ENCODE data around the gene NSUN3.
"Not testable (repeated sequence)": the region's sequence is repeated elsewhere in the genome, so short reads cannot be mapped to it uniquely, and the experiment has no call there.

Gene NSUN3

GRCh38 chr3:94069194-94069813 lies 6.4 kb downstream of the NSUN3 start:
- no peak for DNase-seq

DNA sequence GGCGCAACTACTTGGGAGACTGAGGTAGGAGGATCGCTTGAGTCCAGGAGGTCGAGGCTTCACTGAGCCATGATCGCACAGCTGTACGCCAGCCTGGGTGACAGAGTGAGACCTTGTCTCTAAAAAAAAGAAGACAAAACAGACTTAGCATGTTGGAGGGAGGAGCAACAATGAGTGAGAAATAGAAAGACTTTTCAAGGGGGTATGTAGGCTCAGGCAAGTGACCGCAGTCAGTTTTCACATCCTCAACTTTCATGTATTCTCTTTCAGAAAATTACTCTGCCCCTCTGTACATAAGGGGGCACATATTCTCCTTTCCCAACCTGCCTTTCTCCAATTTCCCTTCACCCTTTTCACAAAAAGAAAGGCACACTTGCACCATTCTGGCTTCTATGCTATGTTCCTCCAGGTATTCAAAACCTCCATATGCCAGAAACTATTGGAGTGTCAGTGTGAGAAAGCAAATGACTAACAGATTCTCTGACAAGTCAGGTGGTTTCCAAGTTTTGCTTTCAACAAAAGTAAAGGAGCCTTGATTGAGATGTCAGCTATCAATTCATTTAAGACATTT lies 7.6 kb downstream of the NSUN3 start:
- DNase-seq = no peak

DNA sequence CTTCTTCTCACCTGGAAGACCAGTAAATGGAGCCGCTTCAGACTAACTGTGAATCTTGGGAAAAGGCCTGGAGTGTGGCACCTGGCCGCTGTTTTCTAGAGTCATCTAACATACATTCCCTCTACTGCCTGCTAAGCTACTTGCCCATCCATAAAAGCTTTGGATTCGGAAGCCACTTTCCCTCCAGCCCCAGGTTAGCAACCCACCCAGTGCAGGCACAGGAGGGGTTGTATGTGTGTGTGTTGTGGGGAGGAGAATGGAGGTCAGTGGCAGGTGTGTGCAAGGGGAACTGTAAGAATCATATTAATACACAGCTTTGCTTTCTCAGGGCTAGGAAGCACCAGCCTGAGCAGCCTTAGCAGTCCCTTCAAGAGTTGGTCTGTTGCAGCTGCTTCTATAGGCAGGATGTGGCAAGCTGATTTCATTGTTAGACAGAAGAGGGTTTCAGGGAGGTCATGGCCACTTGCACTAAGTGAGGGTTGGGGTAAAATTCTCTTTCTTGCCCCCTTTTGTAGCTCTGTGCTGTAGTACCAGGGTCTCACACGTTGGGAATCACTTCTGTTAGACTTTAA lies 8.9 kb downstream of the NSUN3 start:
- DNase-seq = no peak

- no peak for DNase-seq
Measured at GRCh38 chr3:94076055-94076454, 13.2 kb downstream of the NSUN3 start.

DNA sequence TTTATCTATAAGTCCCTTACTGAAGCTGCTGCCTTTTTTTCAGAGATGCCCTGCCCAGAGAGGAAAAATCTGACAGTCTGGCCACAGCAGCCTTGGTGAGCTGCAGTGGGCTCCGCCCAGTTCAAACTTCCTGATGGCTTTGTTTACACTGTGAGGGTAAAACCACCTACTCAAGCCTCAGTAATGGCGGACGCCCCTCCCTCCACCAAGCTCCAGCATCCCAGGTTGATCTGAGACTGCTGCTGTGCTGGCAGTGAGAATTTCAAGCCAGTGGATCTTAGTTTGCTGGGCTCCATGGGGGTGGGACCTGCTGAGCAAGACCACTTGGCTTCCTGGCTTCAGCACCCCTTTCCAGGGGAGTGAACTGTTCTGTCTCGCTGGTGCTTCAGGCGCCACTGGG lies 17.7 kb downstream of the NSUN3 start:
- DNase-seq = not testable (repeated sequence)

DNA sequence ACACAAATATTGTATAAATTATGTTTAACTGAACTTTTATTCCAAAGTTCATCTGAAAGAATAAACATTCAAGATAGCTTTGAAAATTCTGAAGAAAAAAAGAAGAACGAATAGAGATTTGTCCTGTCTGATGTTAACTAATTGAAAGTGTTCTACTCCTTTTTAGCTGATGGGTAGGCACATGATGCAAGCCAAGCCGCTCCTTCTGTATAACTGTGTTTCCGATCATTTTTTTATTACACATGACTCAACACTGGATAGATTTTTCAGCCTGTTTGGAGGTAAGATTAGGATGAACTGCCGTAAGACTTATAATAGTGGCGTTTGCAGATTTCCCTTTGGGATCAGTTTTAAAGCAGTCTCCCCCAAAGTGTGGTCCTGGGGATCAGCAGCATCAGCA lies 19.0 kb downstream of the NSUN3 start:
- no peak for DNase-seq

- DNase-seq = no peak
Measured at GRCh38 chr3:94082391-94082937, 19.6 kb downstream of the NSUN3 start.

- DNase-seq = no peak
Measured at GRCh38 chr3:94083261-94083660, 20.4 kb downstream of the NSUN3 start.

DNA sequence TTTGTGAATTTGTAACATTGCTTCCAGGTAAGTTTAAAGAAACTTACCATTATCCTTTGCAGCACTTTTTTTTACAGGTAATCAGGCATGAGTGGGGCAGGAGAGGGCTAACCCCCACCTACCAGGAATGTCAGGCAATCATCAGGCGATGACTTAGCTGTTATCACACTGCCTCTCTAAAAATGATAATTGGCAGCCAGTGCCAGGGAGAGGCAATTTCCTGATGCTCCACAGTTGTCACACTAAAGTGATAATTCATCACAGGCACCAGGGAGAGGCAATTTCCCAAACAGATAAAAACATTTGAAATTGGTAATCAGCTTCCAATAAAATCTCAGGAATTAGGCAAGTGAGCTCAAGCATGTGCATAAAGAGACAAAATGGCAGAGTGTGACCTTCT lies 26.3 kb downstream of the NSUN3 start:
- DNase-seq = no peak

DNA sequence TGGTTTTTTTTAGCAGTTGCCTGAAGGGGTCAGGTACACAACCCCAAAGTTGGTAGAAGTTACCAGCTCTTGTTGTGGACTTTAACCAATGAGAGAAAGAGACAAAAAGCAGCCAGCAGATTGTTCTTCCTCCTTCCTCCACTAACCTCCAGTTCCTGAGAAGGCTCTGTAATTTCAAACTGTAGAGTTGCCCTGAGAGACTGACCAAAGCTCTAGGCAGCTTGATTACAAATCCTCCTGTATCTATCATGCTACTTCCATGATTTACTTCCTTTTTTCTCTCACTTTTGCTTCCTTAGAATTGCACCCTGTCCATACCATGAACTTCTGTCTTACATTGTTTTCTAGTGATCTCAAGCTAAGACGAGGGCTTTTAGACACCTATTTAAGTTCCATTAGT lies 29.2 kb downstream of the NSUN3 start:
- no peak for DNase-seq

DNA sequence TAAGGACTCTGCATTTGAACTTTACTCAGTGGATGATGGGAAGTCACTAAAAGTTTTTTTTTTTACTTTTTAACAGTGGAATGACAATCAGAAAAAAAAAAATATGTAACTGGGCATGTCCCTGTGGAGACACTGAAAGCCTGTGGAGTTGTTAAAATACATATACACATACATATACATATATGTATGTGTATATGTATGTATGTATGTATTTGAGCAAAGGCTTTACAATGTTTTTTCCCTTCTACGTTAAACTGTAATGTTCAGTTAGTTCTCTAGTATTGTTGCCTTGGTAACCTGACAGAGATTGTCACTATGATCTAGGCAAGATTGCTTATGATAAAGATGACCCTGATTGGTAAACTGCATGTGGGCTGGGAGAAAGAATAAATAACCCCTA lies 30.3 kb downstream of the NSUN3 start:
- DNase-seq = no peak

GRCh38 chr3:94095111-94095510 lies 32.2 kb downstream of the NSUN3 start:
- no peak for DNase-seq

DNA sequence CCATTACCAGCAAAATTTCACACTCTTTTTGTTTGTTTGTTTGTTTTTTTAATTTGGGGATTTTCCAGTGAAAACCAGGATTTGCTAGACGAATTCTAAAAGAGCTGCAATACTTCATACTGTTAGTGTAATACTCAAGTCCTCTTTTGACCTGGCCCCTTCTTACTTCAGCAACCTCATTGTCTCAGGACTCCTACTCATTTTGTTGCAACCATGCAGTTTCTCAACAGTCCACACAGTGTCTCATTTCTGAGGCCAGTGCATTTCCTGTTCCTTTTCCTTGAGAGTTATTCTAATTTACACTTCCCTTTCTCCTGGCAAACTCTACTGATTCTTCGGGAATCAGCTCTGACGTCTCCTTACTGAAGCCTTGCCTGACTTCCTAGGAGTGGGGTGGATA lies 35.6 kb downstream of the NSUN3 start:
- no peak for DNase-seq

- DNase-seq = no peak
Measured at GRCh38 chr3:94099311-94099710, 36.5 kb downstream of the NSUN3 start.

GRCh38 chr3:94101860-94102259 lies 39.0 kb downstream of the NSUN3 start:
- no peak for DNase-seq

DNA sequence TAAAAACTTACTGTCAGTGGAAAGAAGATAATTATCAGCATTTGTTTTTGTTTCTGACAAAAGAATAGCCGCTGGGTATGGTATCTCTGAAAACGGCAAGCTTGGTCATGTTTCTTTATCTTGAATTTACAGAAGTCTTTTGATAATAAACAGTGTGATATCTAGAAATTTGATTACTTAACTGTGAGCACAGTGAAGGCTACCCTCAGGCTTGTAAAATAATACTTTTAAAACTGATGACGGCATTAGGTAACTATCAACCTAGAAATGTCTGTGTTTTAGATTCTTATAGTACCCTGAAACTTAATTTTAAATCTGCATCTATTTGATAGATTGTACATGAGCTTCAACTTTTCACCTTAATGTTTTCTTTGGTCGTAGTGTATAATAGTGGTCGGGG lies 43.4 kb downstream of the NSUN3 start:
- no peak for DNase-seq

- not testable (repeated sequence) for DNase-seq
Measured at GRCh38 chr3:94110232-94110631, 47.4 kb downstream of the NSUN3 start.

DNA sequence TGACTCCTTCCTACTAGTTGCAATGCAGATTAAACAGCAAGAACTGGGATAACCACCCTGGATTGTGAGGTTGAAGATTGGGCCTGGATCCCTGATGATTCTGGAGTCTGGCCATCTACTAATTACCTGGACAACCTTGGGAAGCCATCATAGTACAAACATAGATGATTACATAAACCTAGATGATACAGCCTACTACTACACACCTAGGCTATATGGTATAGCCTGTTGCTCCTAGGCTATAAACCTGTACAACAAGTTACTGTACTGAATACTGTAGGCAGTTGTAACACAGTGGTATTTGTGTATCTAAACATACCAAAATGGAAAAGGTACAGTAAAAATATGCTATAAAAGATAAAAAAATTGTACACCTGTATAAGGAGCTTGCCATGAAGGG lies 48.0 kb downstream of the NSUN3 start:
- DNase-seq = no peak

DNA sequence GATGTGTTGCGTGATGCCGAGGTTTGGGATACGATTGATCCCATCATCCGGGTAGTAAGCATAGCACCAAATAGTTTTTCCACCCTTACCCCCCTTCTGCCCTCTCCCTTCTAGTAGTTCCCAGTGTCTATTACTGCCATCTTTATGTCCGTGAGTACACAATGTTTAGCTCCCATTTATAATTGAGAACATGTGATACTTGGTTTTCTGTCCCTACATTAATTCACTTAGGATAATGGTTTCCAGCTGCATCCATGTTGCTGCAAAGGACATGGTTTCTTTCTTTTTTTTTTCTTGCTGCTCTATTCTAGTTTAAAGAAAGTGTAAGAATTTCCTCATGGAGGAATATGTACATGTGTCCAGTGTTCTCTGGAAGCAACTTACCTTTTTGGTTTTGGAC lies 51.8 kb downstream of the NSUN3 start:
- no peak for DNase-seq

DNA sequence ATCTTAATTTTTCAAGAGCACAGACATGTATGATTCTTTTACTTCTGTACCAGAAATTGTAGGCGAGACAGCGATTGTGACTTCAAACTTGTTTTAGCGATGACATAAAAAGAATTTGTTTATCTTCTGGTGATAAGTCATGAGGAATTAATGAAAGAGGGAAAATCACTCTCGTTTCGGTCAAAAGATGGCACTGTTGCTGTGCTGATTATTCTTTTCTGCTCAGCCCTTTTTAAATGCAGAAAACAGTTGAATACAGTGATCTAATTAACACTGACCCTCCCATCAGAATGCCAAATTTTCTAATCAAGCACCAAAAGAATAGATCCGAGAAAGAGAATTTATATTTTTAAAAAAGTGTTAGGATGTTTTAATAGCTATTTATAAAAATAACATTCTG lies 52.6 kb downstream of the NSUN3 start:
- peak in 1 of 2 experiments; percentile 48 for DNase-seq

DNA sequence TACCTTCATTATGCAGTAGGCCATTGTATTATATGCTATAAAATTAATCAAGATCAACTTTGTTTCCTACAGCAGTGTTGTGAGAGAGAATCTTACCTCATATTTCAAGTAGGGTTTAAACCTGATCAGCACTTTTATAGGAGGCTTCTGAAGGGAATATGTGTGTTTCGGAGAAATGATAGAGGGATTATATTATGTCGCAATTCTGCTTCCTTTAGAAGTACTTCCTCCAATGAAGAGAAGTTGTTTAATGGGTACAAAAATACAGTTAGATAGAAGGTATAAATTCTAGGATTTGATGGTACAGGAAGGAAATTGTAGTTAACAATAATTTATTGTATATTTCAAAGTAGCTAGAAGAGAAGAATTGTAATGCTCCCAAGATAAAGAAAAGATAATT lies 54.9 kb downstream of the NSUN3 start:
- DNase-seq = no peak

GRCh38 chr3:94118390-94118789 lies 55.5 kb downstream of the NSUN3 start:
- DNase-seq = no peak

GRCh38 chr3:94121161-94121560 lies 58.3 kb downstream of the NSUN3 start:
- DNase-seq = no peak

- DNase-seq = no peak
Measured at GRCh38 chr3:94127115-94127514, 64.3 kb downstream of the NSUN3 start.

DNA sequence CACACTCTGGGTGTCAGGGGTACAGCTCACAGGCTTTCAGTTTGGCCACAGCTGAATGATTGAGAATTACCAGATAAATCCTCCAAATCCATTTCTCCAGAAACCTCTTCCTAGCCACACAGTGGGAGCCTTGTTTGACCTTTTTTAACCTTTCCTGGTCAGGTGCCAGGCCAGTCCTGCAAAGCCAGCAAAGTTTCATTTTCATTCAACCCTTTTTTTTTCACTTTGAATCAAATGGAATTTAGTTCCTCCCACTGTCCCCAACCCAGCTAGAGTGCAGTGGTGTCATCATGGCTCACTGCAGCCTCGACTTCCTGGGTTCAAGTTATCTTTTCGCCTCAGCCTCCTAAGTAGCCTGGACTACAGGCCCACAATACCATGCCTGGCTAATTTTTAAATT lies 67.8 kb downstream of the NSUN3 start:
- DNase-seq = no peak
